ENCODE results near the gene CCDC149.

Gene CCDC149

GRCh38 chr4:24824720-24825119 is 88.1 kb downstream of the CCDC149 start (continued):
- no peak for TF ChIP-seq RARB (CRISPR knock-in tag; IDR thresholded peaks at IDR 0.05)
- no peak for TF ChIP-seq CSRNP3 (CRISPR knock-in tag; IDR thresholded peaks at IDR 0.05)
- no peak for TF ChIP-seq TOX (CRISPR knock-in tag; IDR thresholded peaks at IDR 0.05; ENCODE audit: borderline replicate concordance)

- TF ChIP-seq POU6F1 (CRISPR knock-in tag; IDR thresholded peaks at IDR 0.05; ENCODE audit: borderline replicate concordance, low read depth) (no peak), ARNTL (CRISPR knock-in tag; IDR thresholded peaks at IDR 0.05; ENCODE audit: borderline replicate concordance, low read depth) (no peak), TCF4 (CRISPR knock-in tag; IDR thresholded peaks at IDR 0.05; ENCODE audit: borderline replicate concordance) (no peak), ESRRG (CRISPR knock-in tag; IDR thresholded peaks at IDR 0.05) (no peak), ZNF565 (CRISPR knock-in tag; conservative IDR thresholded peaks at IDR 0.05; ENCODE audit: low read depth) (no peak), ZNF70 (CRISPR knock-in tag; IDR thresholded peaks at IDR 0.05) (no peak), SNAI2 (CRISPR knock-in tag; IDR thresholded peaks at IDR 0.05) (no peak), TOX (CRISPR knock-in tag; IDR thresholded peaks at IDR 0.05; ENCODE audit: borderline replicate concordance) (no peak), RARB (CRISPR knock-in tag; IDR thresholded peaks at IDR 0.05) (no peak), GLIS3 (CRISPR knock-in tag; IDR thresholded peaks at IDR 0.05) (no peak)
- ATAC-seq, result no peak
Observed at GRCh38 chr4:24820541-24820940, 92.3 kb downstream of the CCDC149 start.

- ATAC-seq, result no peak
- TF ChIP-seq SNAI2 (CRISPR knock-in tag; IDR thresholded peaks at IDR 0.05) (no peak), GLIS3 (CRISPR knock-in tag; IDR thresholded peaks at IDR 0.05) (no peak), CREB5 (CRISPR knock-in tag; IDR thresholded peaks at IDR 0.05; ENCODE audit: low read depth) (no peak), POU6F1 (CRISPR knock-in tag; IDR thresholded peaks at IDR 0.05; ENCODE audit: borderline replicate concordance, low read depth) (no peak), ESRRG (CRISPR knock-in tag; IDR thresholded peaks at IDR 0.05) (no peak), CSDC2 (CRISPR knock-in tag; IDR thresholded peaks at IDR 0.05) (no peak), ZFP3 (CRISPR knock-in tag; IDR thresholded peaks at IDR 0.05) (no peak), RARB (CRISPR knock-in tag; IDR thresholded peaks at IDR 0.05) (no peak), PPARA (CRISPR knock-in tag; IDR thresholded peaks at IDR 0.05; ENCODE audit: borderline replicate concordance) (no peak), ZFP30 (CRISPR knock-in tag; IDR thresholded peaks at IDR 0.05) (no peak), TOX (CRISPR knock-in tag; IDR thresholded peaks at IDR 0.05; ENCODE audit: borderline replicate concordance) (no peak), ZNF8 (CRISPR knock-in tag; IDR thresholded peaks at IDR 0.05) (no peak), PATZ1 (CRISPR knock-in tag; IDR thresholded peaks at IDR 0.05; ENCODE audit: borderline replicate concordance) (no peak), ZNF565 (CRISPR knock-in tag; conservative IDR thresholded peaks at IDR 0.05; ENCODE audit: low read depth) (no peak), ZNF70 (CRISPR knock-in tag; IDR thresholded peaks at IDR 0.05) (no peak), OSR1 (CRISPR knock-in tag; IDR thresholded peaks at IDR 0.05) (no peak)
Observed at GRCh38 chr4:24816797-24817196, 96.0 kb downstream of the CCDC149 start.

- ATAC-seq, result no peak
Observed at GRCh38 chr4:24813732-24814131, 99.1 kb downstream of the CCDC149 start.

More at GRCh38 chr4:24813732-24814131, 99.1 kb downstream of the CCDC149 start:
- TF ChIP-seq OSR1 (CRISPR knock-in tag; IDR thresholded peaks at IDR 0.05), result no peak
- TF ChIP-seq ZNF565 (CRISPR knock-in tag; conservative IDR thresholded peaks at IDR 0.05; ENCODE audit: low read depth), result no peak
- TF ChIP-seq ISL1 (CRISPR knock-in tag; IDR thresholded peaks at IDR 0.05), result no peak
- TF ChIP-seq ARNTL (CRISPR knock-in tag; IDR thresholded peaks at IDR 0.05; ENCODE audit: borderline replicate concordance, low read depth), result no peak
- no peak for TF ChIP-seq ZFP3 (CRISPR knock-in tag; IDR thresholded peaks at IDR 0.05)
- TF ChIP-seq POU6F1 (CRISPR knock-in tag; IDR thresholded peaks at IDR 0.05; ENCODE audit: borderline replicate concordance, low read depth), result no peak
- no peak for TF ChIP-seq CSDC2 (CRISPR knock-in tag; IDR thresholded peaks at IDR 0.05)
- TF ChIP-seq RARB (CRISPR knock-in tag; IDR thresholded peaks at IDR 0.05), result no peak
- TF ChIP-seq TOX (CRISPR knock-in tag; IDR thresholded peaks at IDR 0.05; ENCODE audit: borderline replicate concordance), result no peak
- TF ChIP-seq PATZ1 (CRISPR knock-in tag; IDR thresholded peaks at IDR 0.05; ENCODE audit: borderline replicate concordance), result no peak
- TF ChIP-seq TCF4 (CRISPR knock-in tag; IDR thresholded peaks at IDR 0.05; ENCODE audit: borderline replicate concordance), result no peak

All from SK-N-SH treated with all-trans-retinoic acid at 6 μM for 48 hours (cell line).